Prostate gland (tissue), 2 donors: ENCODE measurements around the gene CRYBB1.

Experiments used
- CTCF ChIP-seq, 4 experiments: fragments of 200-600 bp in 2 of 4; fragments of 450-650 bp in 2 of 4; sonication (generic) in 2 of 4; IDR thresholded peaks; 1 replicate in 3 of 4; 2 replicates in 1 of 4; pipeline ENCODE4 v1.5.1; 2016 to 2019; ENCODE audit warnings: antibody characterized with exemption in 4 of 4, mild to moderate bottlenecking in 2 of 4, moderate library complexity in 2 of 4
- POLR2AphosphoS5 ChIP-seq: sonication (generic); formaldehyde crosslinking; IDR thresholded peaks from one replicate; pipeline ENCODE4 v1.6.1; 2017; ENCODE audit warnings: antibody characterized with exemption

- TF ChIP-seq POLR2AphosphoS5 (no peak), CTCF (IDR thresholded peaks at IDR 0.05) (no peak)
These were observed 51.9 kb downstream of the CRYBB1 start for GRCh38 chr22:26565889-26566288.
